Vagina (tissue), 2 donors: ENCODE results near the gene C5orf47. TPM values are rescaled to one million over a fixed set of nuclear protein-coding genes. Genes with fewer than 3 reads are reported as not detected.

Source experiments
- DNase-seq, 2 donors: peaks; one replicate each; pipeline ENCODE4 v3.0.0-alpha.2; 2017; ENCODE audit errors: extremely low spot score in 2 of 2
- H3K27ac ChIP-seq: fragments of 200-600 bp; sonication (generic); one replicate; pipeline ENCODE4 v1.5.1; 2019
- H3K27me3 ChIP-seq: fragments of 200-600 bp; sonication (generic); one replicate; pipeline ENCODE4 v1.5.1; 2019
- H3K36me3 ChIP-seq, 2 donors: fragments of 200-600 bp; sonication (generic); one replicate each; pipeline ENCODE4 v1.5.1; 2017 to 2019
- H3K4me1 ChIP-seq: fragments of 200-600 bp; sonication (generic); one replicate; pipeline ENCODE4 v1.5.1; 2019
- H3K4me3 ChIP-seq, 2 donors: fragments of 200-600 bp; sonication (generic); 1 replicate in 1 of 2; 2 replicates in 1 of 2; pipeline ENCODE4 v1.5.1; 2016 to 2019
- H3K9me3 ChIP-seq: fragments of 200-600 bp; sonication (generic); one replicate; pipeline ENCODE4 v1.5.1; 2019
- POLR2A ChIP-seq, 2 donors: fragments of 450-650 bp; IDR thresholded peaks; one replicate each; pipeline ENCODE4 v1.6.1; 2017; ENCODE audit warnings: antibody characterized with exemption in 2 of 2, mild to moderate bottlenecking in 2 of 2, moderate library complexity in 2 of 2
- POLR2AphosphoS5 ChIP-seq, 2 donors: sonication (generic); formaldehyde crosslinking; IDR thresholded peaks; one replicate each; pipeline ENCODE4 v1.9.0; 2017; ENCODE audit warnings: antibody characterized with exemption in 2 of 2, mild to moderate bottlenecking in 2 of 2, low read depth in 1 of 2; ENCODE audit not compliant: insufficient read depth in 1 of 2
- intact Hi-C: fragments of 100-400 bp; cut with DNase I; formaldehyde crosslinking; loops from one replicate; pipeline ENCODE4 v1.15.1; 2023
- total RNA-seq: library from RNA; depleted of rRNA; stranded (reverse); fragments of >200 nt; gene quantifications from one replicate; pipeline ENCODE4 v1.2.3, GENCODE V29; 2016
- TF ChIP-seq, protein P1 (sequence below), 3 experiments: fragments of 450-650 bp in 2 of 3; fragments of 200-600 bp in 1 of 3; sonication (generic) in 1 of 3; IDR thresholded peaks; one replicate each; pipeline ENCODE4 v1.5.1; 2017 to 2019; ENCODE audit warnings: antibody characterized with exemption in 3 of 3, mild to moderate bottlenecking in 2 of 3, moderate library complexity in 2 of 3

Gene C5orf47
- total RNA-seq, 1 donor from 2014 or later: not detected

DNA sequence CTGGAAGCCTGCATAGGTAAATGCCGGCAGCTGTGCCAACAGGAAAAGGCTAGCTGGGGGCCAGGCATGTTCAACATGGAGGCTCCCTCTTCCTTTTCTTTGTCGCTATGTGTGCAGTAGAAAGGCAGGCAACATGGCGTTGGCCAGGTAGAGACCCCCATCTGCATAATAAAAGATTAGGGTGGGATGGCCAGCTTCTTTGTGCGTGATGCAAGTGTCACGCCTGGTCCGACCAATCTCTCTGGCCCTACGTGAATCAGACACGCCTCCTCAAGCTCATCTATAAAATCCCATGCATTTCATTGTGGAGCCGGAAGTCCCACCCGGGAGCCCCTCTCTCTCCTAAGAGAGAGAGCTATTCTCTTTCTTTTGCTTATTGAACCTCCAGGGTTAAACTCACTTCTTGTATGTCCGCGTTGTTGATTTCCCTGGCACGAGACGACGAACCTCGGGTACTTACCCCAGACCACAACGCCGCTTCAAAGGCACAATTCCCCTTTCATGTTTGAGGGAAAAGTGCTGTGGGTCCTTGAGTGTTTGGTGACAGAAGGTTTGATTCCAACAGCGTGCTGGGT lies 25.0 kb upstream of the C5orf47 start:
- DNase-seq: no peak
- Histone ChIP-seq H3K27ac (peak overlapping the region; percentile 29), H3K9me3 (no peaks in the 10 kb centered on the region), H3K4me1 (peaks cover 7% of the 10 kb centered on the region), H3K27me3 (no peaks in the 10 kb centered on the region), H3K4me3 (peak overlapping the region; percentile 3 to 34), H3K36me3 (no peaks in the 10 kb centered on the region)
- intact Hi-C loops: no loop called here
- no peak for TF ChIP-seq POLR2AphosphoS5 (IDR thresholded peaks at IDR 0.05; ENCODE audit: insufficient read depth in 1 of 2, low read depth in 1 of 2)
- no peak for TF ChIP-seq POLR2A (IDR thresholded peaks at IDR 0.05)
- TF ChIP-seq, protein P1, sequence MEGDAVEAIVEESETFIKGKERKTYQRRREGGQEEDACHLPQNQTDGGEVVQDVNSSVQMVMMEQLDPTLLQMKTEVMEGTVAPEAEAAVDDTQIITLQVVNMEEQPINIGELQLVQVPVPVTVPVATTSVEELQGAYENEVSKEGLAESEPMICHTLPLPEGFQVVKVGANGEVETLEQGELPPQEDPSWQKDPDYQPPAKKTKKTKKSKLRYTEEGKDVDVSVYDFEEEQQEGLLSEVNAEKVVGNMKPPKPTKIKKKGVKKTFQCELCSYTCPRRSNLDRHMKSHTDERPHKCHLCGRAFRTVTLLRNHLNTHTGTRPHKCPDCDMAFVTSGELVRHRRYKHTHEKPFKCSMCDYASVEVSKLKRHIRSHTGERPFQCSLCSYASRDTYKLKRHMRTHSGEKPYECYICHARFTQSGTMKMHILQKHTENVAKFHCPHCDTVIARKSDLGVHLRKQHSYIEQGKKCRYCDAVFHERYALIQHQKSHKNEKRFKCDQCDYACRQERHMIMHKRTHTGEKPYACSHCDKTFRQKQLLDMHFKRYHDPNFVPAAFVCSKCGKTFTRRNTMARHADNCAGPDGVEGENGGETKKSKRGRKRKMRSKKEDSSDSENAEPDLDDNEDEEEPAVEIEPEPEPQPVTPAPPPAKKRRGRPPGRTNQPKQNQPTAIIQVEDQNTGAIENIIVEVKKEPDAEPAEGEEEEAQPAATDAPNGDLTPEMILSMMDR (IDR thresholded peaks at IDR 0.05): no peak

DNA sequence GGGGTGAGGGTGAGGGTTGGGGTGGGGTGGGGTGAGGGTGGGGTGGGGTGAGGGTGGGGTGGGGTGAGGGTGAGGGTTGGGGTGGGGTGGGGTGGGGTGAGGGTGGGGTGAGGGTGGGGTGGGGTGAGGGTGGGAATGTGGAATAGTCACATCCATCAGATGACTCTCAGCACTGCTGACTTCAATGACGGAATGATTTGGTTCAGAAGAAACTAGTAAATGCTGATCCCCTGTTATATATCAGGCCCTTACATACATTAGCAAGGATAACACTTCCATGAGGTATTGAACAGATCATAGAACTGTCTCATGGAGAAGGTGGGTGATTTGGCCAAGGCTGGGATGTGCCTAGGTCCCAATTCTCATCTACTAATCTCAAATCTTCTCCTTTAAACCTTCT lies 24.5 kb upstream of the C5orf47 start:
- DNase-seq: no peak
- Histone ChIP-seq H3K4me1 (peaks cover 7% of the 10 kb centered on the region), H3K9me3 (no peaks in the 10 kb centered on the region), H3K27ac (no peak overlapping the region), H3K4me3 (no peak overlapping the region), H3K27me3 (no peaks in the 10 kb centered on the region), H3K36me3 (no peaks in the 10 kb centered on the region)
- intact Hi-C loops: no loop called here
- TF ChIP-seq, protein P1 (IDR thresholded peaks at IDR 0.05): no peak
- TF ChIP-seq POLR2A (IDR thresholded peaks at IDR 0.05) (no peak), POLR2AphosphoS5 (IDR thresholded peaks at IDR 0.05; ENCODE audit: insufficient read depth in 1 of 2, low read depth in 1 of 2) (no peak)

DNA sequence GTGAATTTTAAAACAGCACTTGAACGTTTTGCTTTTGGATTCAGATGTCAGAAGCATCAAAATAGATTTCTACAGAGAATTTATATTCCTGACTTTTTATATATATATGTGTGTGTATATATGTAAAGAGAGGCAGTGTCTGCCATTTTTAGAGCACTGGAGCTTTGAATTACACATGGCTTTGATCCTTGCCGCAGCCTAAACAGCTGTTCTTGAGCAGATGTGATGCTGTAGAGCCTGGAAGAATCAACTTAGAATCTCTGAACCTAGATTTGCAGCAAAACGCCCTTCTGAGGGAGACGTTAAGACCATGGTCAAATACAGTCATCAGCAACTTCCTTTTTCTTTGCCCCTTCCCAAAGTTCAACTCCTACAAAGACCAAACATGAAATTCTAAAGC lies 21.7 kb upstream of the C5orf47 start:
- intact Hi-C loops: no loop called here
- Histone ChIP-seq H3K27ac (no peak overlapping the region), H3K36me3 (no peaks in the 10 kb centered on the region), H3K27me3 (no peaks in the 10 kb centered on the region), H3K4me1 (peaks cover 7% of the 10 kb centered on the region), H3K9me3 (no peaks in the 10 kb centered on the region), H3K4me3 (no peak overlapping the region)
- no peak for DNase-seq
- TF ChIP-seq, protein P1 (IDR thresholded peaks at IDR 0.05): no peak
- TF ChIP-seq POLR2A (IDR thresholded peaks at IDR 0.05): no peak
- no peak for TF ChIP-seq POLR2AphosphoS5 (IDR thresholded peaks at IDR 0.05; ENCODE audit: insufficient read depth in 1 of 2, low read depth in 1 of 2)

DNA sequence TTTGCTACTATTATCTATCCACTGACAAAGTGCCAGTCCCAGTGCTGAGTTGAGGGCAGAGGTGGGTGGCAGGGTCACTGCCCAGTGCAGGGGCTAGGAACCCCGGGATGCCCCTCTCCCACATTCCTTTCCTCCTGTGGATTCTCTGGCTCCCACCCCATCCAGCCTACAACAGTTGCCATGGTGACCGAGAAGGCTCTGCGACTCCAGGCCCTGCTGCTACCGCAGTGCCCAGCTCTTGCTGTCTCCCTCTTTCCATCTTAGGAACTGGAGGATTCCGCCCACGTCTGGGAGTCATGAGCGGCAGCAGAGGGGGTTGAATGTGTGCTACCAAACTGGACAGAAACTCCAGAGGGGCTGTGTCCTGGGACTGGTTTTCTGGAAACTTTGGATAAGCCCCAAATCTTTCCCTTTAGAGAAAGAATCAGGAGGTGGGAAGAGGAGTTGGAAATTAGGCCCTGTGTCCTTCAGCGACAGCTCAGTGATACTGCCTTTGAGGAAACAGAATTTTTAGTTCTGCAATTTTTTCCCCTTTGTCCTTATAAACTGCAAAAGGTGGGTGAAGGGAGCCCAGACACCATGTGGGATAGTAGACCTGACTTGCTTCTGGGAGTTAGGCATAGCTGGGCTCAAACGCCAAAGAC lies 20.7 kb upstream of the C5orf47 start:
- Histone ChIP-seq H3K36me3 (no peaks in the 10 kb centered on the region), H3K27ac (no peak overlapping the region), H3K4me1 (peaks cover 7% of the 10 kb centered on the region), H3K4me3 (no peak overlapping the region), H3K9me3 (no peaks in the 10 kb centered on the region), H3K27me3 (no peaks in the 10 kb centered on the region)
- intact Hi-C loops: no loop called here
- TF ChIP-seq POLR2AphosphoS5 (IDR thresholded peaks at IDR 0.05; ENCODE audit: insufficient read depth in 1 of 2, low read depth in 1 of 2) (no peak), POLR2A (IDR thresholded peaks at IDR 0.05) (no peak)
- TF ChIP-seq, protein P1 (IDR thresholded peaks at IDR 0.05): no peak
- DNase-seq: no peak
